Activated CD8-positive, alpha-beta memory T cell treated with anti-CD3 and anti-CD28 coated beads, Interleukin-2, amount 10 ng/mL, durations not matched to agents 7 days and 5 days (primary cell): ENCODE measurements around the gene CFAP44. TPM values are rescaled to one million over a fixed set of nuclear protein-coding genes. Genes with fewer than 3 reads are reported as not detected.
A peak's percentile ranks its signal among the peaks of the same experiment; 100 is the strongest.
"Not testable (repeated sequence)": the region's sequence is repeated elsewhere in the genome, so short reads cannot be mapped to it uniquely, and the experiment has no call there.

Experiments used
- ATAC-seq: fragments of 150-1000 bp; cut with Tn5 transposase; one replicate; pipeline ENCODE4 v1.10.0; 2021; ENCODE audit warnings: moderate library complexity
- CTCF ChIA-PET: fragments of 350-600 bp; sonication (Branson Sonifier 250); formaldehyde crosslinking; loops from one replicate; lab custom pipeline; 2021; ENCODE audit warnings: antibody characterized with exemption; lab: Charles Lee
- DNase-seq: peaks from one replicate; pipeline ENCODE4 v3.0.0-alpha.2; 2020
- H3K27ac Mint-ChIP-seq: one replicate; pipeline ENCODE4 v1.8.0; 2021; ENCODE audit warnings: mild to moderate bottlenecking, mixed read lengths
- H3K27me3 Mint-ChIP-seq: one replicate; pipeline ENCODE4 v1.8.0; 2021; ENCODE audit warnings: mixed read lengths
- H3K36me3 Mint-ChIP-seq: one replicate; pipeline ENCODE4 v1.8.0; 2021; ENCODE audit warnings: mild to moderate bottlenecking, mixed read lengths
- H3K4me1 Mint-ChIP-seq: one replicate; pipeline ENCODE4 v1.8.0; 2021; ENCODE audit warnings: mixed read lengths
- H3K4me3 Mint-ChIP-seq: one replicate; pipeline ENCODE4 v1.8.0; 2021; ENCODE audit warnings: mild to moderate bottlenecking, moderate library complexity, mixed read lengths
- H3K9me3 Mint-ChIP-seq: one replicate; pipeline ENCODE4 v1.8.0; 2022; ENCODE audit warnings: low read depth, mixed read lengths
- total RNA-seq, 2 experiments: library from RNA; stranded (reverse); gene quantifications; one replicate each; pipeline ENCODE4 v1.2.3, GENCODE V29; 2021

Gene CFAP44
- 1 to 10 TPM; 3.4 TPM for total RNA-seq

GRCh38 chr3:113441051-113441770 is at the start of gene CFAP44:
CFAP44 (minus strand) TSS chr3:113441493; CDS start chr3:113433664, 7,829 bp downstream.
- Mint-ChIP-seq H3K27ac (peak within 1 kb of the TSS; percentile 40), H3K27me3 (no peaks in the 10 kb centered on the region), H3K4me1 (no peaks in the 10 kb centered on the region), H3K4me3 (peak within 1 kb of the TSS; percentile 38), H3K36me3 (peaks cover 9% of the 10 kb centered on the region), H3K9me3 (no peaks in the 10 kb centered on the region)
- ATAC-seq = peak; percentile 86
- CTCF ChIA-PET = no interaction called here
- peak; percentile 72 for DNase-seq

- Mint-ChIP-seq H3K4me1 (peaks cover 6% of the 10 kb centered on the region), H3K9me3 (peaks cover 2% of the 10 kb centered on the region), H3K36me3 (peaks cover 16% of the 10 kb centered on the region), H3K4me3 (no peak overlapping the region), H3K27me3 (no peaks in the 10 kb centered on the region), H3K27ac (no peak overlapping the region)
- ATAC-seq (no peak), DNase-seq (peak; percentile 43)
- CTCF ChIA-PET = interaction anchor here (1.0 to 1.2 kb wide), 2 partner anchors 9 to 95 kb away, joined by 3 read pairs; no protein-coding TSS in a partner anchor
These were observed 43.9 kb upstream of the CFAP44 start for GRCh38 chr3:113485161-113485609.

- ATAC-seq = no peak
- peaks cover 40% of the 10 kb centered on the region for H3K36me3 Mint-ChIP-seq
- DNase-seq = no peak
- H3K9me3 Mint-ChIP-seq = peaks cover 2% of the 10 kb centered on the region
- no peak overlapping the region for H3K27ac Mint-ChIP-seq
- H3K4me1 Mint-ChIP-seq = no peaks in the 10 kb centered on the region
- no peak overlapping the region for H3K4me3 Mint-ChIP-seq
- CTCF ChIA-PET = no interaction called here
- H3K27me3 Mint-ChIP-seq = no peaks in the 10 kb centered on the region
These were observed 27.2 kb upstream of the CFAP44 start for GRCh38 chr3:113468539-113468938.

GRCh38 chr3:113461488-113461887 is 20.2 kb upstream of the CFAP44 start:
- no peak overlapping the region for H3K27ac Mint-ChIP-seq
- H3K36me3 Mint-ChIP-seq = peaks cover 52% of the 10 kb centered on the region
- no peaks in the 10 kb centered on the region for H3K9me3 Mint-ChIP-seq
- ATAC-seq (no peak), DNase-seq (no peak)
- H3K4me3 Mint-ChIP-seq = no peak overlapping the region
- no peaks in the 10 kb centered on the region for H3K4me1 Mint-ChIP-seq
- no peaks in the 10 kb centered on the region for H3K27me3 Mint-ChIP-seq
- CTCF ChIA-PET = interaction anchor here (0.6 kb wide), 1 partner anchor 406 kb away, joined by 3 read pairs; no protein-coding TSS in a partner anchor

GRCh38 chr3:113458554-113458953 is 17.3 kb upstream of the CFAP44 start:
- H3K4me1 Mint-ChIP-seq, H3K27ac Mint-ChIP-seq, CTCF ChIA-PET, H3K4me3 Mint-ChIP-seq, DNase-seq, H3K9me3 Mint-ChIP-seq, H3K27me3 Mint-ChIP-seq, ATAC-seq: not testable (repeated sequence)
- peaks cover 50% of the 10 kb centered on the region for H3K36me3 Mint-ChIP-seq

GRCh38 chr3:113455446-113455845 is 14.2 kb upstream of the CFAP44 start:
- H3K27me3 Mint-ChIP-seq = no peaks in the 10 kb centered on the region
- H3K9me3 Mint-ChIP-seq = no peaks in the 10 kb centered on the region
- peaks cover 48% of the 10 kb centered on the region for H3K36me3 Mint-ChIP-seq
- DNase-seq = no peak
- H3K4me3 Mint-ChIP-seq = no peak overlapping the region
- CTCF ChIA-PET = no interaction called here
- no peak for ATAC-seq
- H3K27ac Mint-ChIP-seq = no peak overlapping the region
- H3K4me1 Mint-ChIP-seq = peaks cover 5% of the 10 kb centered on the region

- no peaks in the 10 kb centered on the region for H3K27me3 Mint-ChIP-seq
These were observed 13.3 kb upstream of the CFAP44 start for GRCh38 chr3:113454630-113455029.

GRCh38 chr3:113454057-113454456 is 12.8 kb upstream of the CFAP44 start:
- H3K4me3 Mint-ChIP-seq = no peak overlapping the region
- no peaks in the 10 kb centered on the region for H3K9me3 Mint-ChIP-seq
- H3K27me3 Mint-ChIP-seq = no peaks in the 10 kb centered on the region
- H3K27ac Mint-ChIP-seq = no peak overlapping the region
- ATAC-seq (no peak), DNase-seq (no peak)
- peaks cover 37% of the 10 kb centered on the region for H3K36me3 Mint-ChIP-seq
- peaks cover 5% of the 10 kb centered on the region for H3K4me1 Mint-ChIP-seq
- CTCF ChIA-PET = no interaction called here

More at GRCh38 chr3:113454630-113455029, 13.3 kb upstream of the CFAP44 start:
- no peak overlapping the region for H3K4me3 Mint-ChIP-seq
- no peak for DNase-seq
- no peaks in the 10 kb centered on the region for H3K9me3 Mint-ChIP-seq
- H3K4me1 Mint-ChIP-seq = peaks cover 5% of the 10 kb centered on the region
- H3K36me3 Mint-ChIP-seq = peaks cover 40% of the 10 kb centered on the region
- no peak for ATAC-seq
- CTCF ChIA-PET = no interaction called here
- no peak overlapping the region for H3K27ac Mint-ChIP-seq

GRCh38 chr3:113450911-113451310 is 9.6 kb upstream of the CFAP44 start:
- no peak overlapping the region for H3K27ac Mint-ChIP-seq
- DNase-seq = no peak
- no peak for ATAC-seq
- H3K4me1 Mint-ChIP-seq = peaks cover 5% of the 10 kb centered on the region
- H3K27me3 Mint-ChIP-seq = no peaks in the 10 kb centered on the region
- peaks cover 28% of the 10 kb centered on the region for H3K36me3 Mint-ChIP-seq
- H3K9me3 Mint-ChIP-seq = no peaks in the 10 kb centered on the region
- CTCF ChIA-PET = no interaction called here
- no peak overlapping the region for H3K4me3 Mint-ChIP-seq

- Mint-ChIP-seq H3K27ac (no peak overlapping the region), H3K27me3 (no peaks in the 10 kb centered on the region), H3K4me1 (no peaks in the 10 kb centered on the region), H3K4me3 (no peak overlapping the region), H3K9me3 (no peaks in the 10 kb centered on the region), H3K36me3 (peaks cover 6% of the 10 kb centered on the region)
- CTCF ChIA-PET = interaction anchor here (1.3 kb wide), 1 partner anchor 9 kb away, joined by 3 read pairs; no protein-coding TSS in a partner anchor
- ATAC-seq = no peak
- DNase-seq = no peak
These were observed 1.7 kb downstream of the CFAP44 start for GRCh38 chr3:113439606-113440005.

GRCh38 chr3:113438224-113438623 is 3.1 kb downstream of the CFAP44 start:
- ATAC-seq (no peak), DNase-seq (no peak)
- no peak overlapping the region for H3K27ac Mint-ChIP-seq
- no peaks in the 10 kb centered on the region for H3K9me3 Mint-ChIP-seq
- peaks cover 7% of the 10 kb centered on the region for H3K36me3 Mint-ChIP-seq
- no peak overlapping the region for H3K4me3 Mint-ChIP-seq
- H3K4me1 Mint-ChIP-seq = no peaks in the 10 kb centered on the region
- no peaks in the 10 kb centered on the region for H3K27me3 Mint-ChIP-seq
- CTCF ChIA-PET = no interaction called here

GRCh38 chr3:113437411-113437810 is 3.9 kb downstream of the CFAP44 start:
- CTCF ChIA-PET = no interaction called here
- H3K9me3 Mint-ChIP-seq = no peaks in the 10 kb centered on the region
- H3K27ac Mint-ChIP-seq = no peak overlapping the region
- ATAC-seq (no peak), DNase-seq (no peak)
- no peak overlapping the region for H3K4me3 Mint-ChIP-seq
- peaks cover 7% of the 10 kb centered on the region for H3K36me3 Mint-ChIP-seq
- no peaks in the 10 kb centered on the region for H3K4me1 Mint-ChIP-seq
- H3K27me3 Mint-ChIP-seq = no peaks in the 10 kb centered on the region

- H3K4me3 Mint-ChIP-seq = no peak overlapping the region
- no peak for ATAC-seq
- H3K27ac Mint-ChIP-seq = no peak overlapping the region
- H3K9me3 Mint-ChIP-seq = no peaks in the 10 kb centered on the region
- CTCF ChIA-PET = no interaction called here
- no peaks in the 10 kb centered on the region for H3K27me3 Mint-ChIP-seq
- no peak for DNase-seq
- H3K4me1 Mint-ChIP-seq = no peaks in the 10 kb centered on the region
- H3K36me3 Mint-ChIP-seq = peaks cover 6% of the 10 kb centered on the region
These were observed 4.5 kb downstream of the CFAP44 start for GRCh38 chr3:113436809-113437208.

GRCh38 chr3:113431811-113432210 is 9.5 kb downstream of the CFAP44 start:
- no peaks in the 10 kb centered on the region for H3K27me3 Mint-ChIP-seq
- CTCF ChIA-PET = interaction anchor here (0.7 kb wide), 1 partner anchor 11 kb away, joined by 3 read pairs; no protein-coding TSS in a partner anchor
- H3K36me3 Mint-ChIP-seq = peaks cover 18% of the 10 kb centered on the region
- no peaks in the 10 kb centered on the region for H3K4me1 Mint-ChIP-seq
- ATAC-seq (no peak), DNase-seq (no peak)
- no peak overlapping the region for H3K4me3 Mint-ChIP-seq
- no peak overlapping the region for H3K27ac Mint-ChIP-seq
- H3K9me3 Mint-ChIP-seq = peaks cover 8% of the 10 kb centered on the region
